ENCODE results near the gene NFYA. TPM values are rescaled to one million over a fixed set of nuclear protein-coding genes. Genes with fewer than 3 reads are reported as not detected.

NFYA gene
- total and polyA plus RNA-seq, 2 of the 13 experiments (the other 11 are each of a cell fraction or from before 2014, with no cell fraction given) = 16.0 to 22.9 TPM

GRCh38 chr6:41061196-41061726 lies 11.5 kb upstream of the NFYA start:
- ChIA-PET CTCF (ENCODE audit: low intra/inter-chr PET ratio, low total read pairs) (no interaction called here), POLR2A (no interaction called here)
- Histone ChIP-seq H2AFZ (ENCODE audit: low read length) (no peak overlapping the region), H3K9me3 (ENCODE audit: low read length) (no peaks in the 10 kb centered on the region), H3K79me2 (ENCODE audit: insufficient read depth, low read length) (no peaks in the 10 kb centered on the region), H3K27ac (ENCODE audit: extremely low read length, insufficient read depth, low read length) (no peak overlapping the region), H3K4me3 (replicated peaks in 1 of 3; ENCODE audit: insufficient read depth in 1 of 3, low read depth in 2 of 3, low read length in 3 of 3) (no peak overlapping the region), H4K20me1 (ENCODE audit: insufficient read depth, low read length) (no peaks in the 10 kb centered on the region), H3K4me2 (ENCODE audit: low read depth, low read length) (no peak overlapping the region), H3K27me3 (ENCODE audit: control insufficient read depth in 1 of 2, insufficient read depth in 2 of 2, low read length in 2 of 2) (no peaks in the 10 kb centered on the region), H3K36me3 (replicated peaks in 1 of 2; ENCODE audit: control insufficient read depth in 1 of 2, insufficient read depth in 2 of 2, low read length in 2 of 2) (peaks cover 6 to 7% of the 10 kb centered on the region in 2 experiments; a peak in 4 of 5 replicates), H3K9ac (ENCODE audit: insufficient read depth, low read depth, low read length) (no peak overlapping the region), H3K4me1 (ENCODE audit: insufficient read depth, low read length) (peaks cover 74% of the 10 kb centered on the region)
- intact Hi-C loops (cut with micrococcal nuclease; ENCODE audit: unreplicated experiment) = loop anchor here (10.0 kb wide), 1 partner anchor 736 kb away; no protein-coding TSS in a partner anchor
- TF ChIP-seq HCFC1 (IDR thresholded peaks at IDR 0.05; ENCODE audit: low read depth, low read length) (no peak), MEIS1 (CRISPR knock-in tag; IDR thresholded peaks at IDR 0.05; ENCODE audit: borderline replicate concordance) (no peak)
- 96% methylated on average over 13 of the region's 13 CpGs for WGBS (ENCODE audit: low lambda C conversion rate)
- no peak for ATAC-seq
- no TSS peak for BruUV-seq (replicated peaks)
- in situ Hi-C loops (cut with HindIII; ENCODE audit: extremely low pct_ligation_motif_present, low pct_unique_long_range_greater_than_20kb) = no loop called here
- DNase-seq (ENCODE audit: low spot score) = no peak
- FAIRE-seq = no peak

GRCh38 chr6:41062056-41062455 lies 10.7 kb upstream of the NFYA start:
- Histone ChIP-seq H3K4me2 (ENCODE audit: low read depth, low read length) (no peak overlapping the region), H3K27me3 (ENCODE audit: control insufficient read depth in 1 of 2, insufficient read depth in 2 of 2, low read length in 2 of 2) (no peaks in the 10 kb centered on the region), H3K4me1 (ENCODE audit: insufficient read depth, low read length) (peaks cover 74% of the 10 kb centered on the region), H3K4me3 (replicated peaks in 1 of 3; ENCODE audit: insufficient read depth in 1 of 3, low read depth in 2 of 3, low read length in 3 of 3) (no peak overlapping the region), H3K79me2 (ENCODE audit: insufficient read depth, low read length) (no peaks in the 10 kb centered on the region), H3K9me3 (ENCODE audit: low read length) (no peaks in the 10 kb centered on the region), H2AFZ (ENCODE audit: low read length) (no peak overlapping the region), H3K36me3 (replicated peaks in 1 of 2; ENCODE audit: control insufficient read depth in 1 of 2, insufficient read depth in 2 of 2, low read length in 2 of 2) (peaks cover 6 to 7% of the 10 kb centered on the region in 2 experiments; a peak in 4 of 5 replicates), H3K9ac (ENCODE audit: insufficient read depth, low read depth, low read length) (no peak overlapping the region), H3K27ac (ENCODE audit: extremely low read length, insufficient read depth, low read length) (no peak overlapping the region), H4K20me1 (ENCODE audit: insufficient read depth, low read length) (no peaks in the 10 kb centered on the region)
- TF ChIP-seq ATF4 (CRISPR knock-in tag; IDR thresholded peaks at IDR 0.05) (no peak), MAFK (conservative IDR thresholded peaks at IDR 0.05 in 1 of 2, IDR thresholded peaks at IDR 0.05 in 1 of 2; ENCODE audit: low read length in 2 of 2) (no peak)
- POLR2A ChIA-PET = no interaction called here
- CTCF ChIA-PET (ENCODE audit: low intra/inter-chr PET ratio, low total read pairs) = no interaction called here
- in situ Hi-C loops (cut with HindIII; ENCODE audit: extremely low pct_ligation_motif_present, low pct_unique_long_range_greater_than_20kb) = no loop called here
- FAIRE-seq (no peak), ATAC-seq (no peak), DNase-seq (ENCODE audit: low spot score) (no peak)
- intact Hi-C loops (cut with micrococcal nuclease; ENCODE audit: unreplicated experiment) = loop anchor here (10.0 kb wide), 1 partner anchor 737 kb away; no protein-coding TSS in a partner anchor
- BruUV-seq (replicated peaks) = no TSS peak
- 96% methylated on average over 1 of the region's 1 CpG for WGBS (ENCODE audit: low lambda C conversion rate)
